Measurements from ENCODE around the gene CYBC1.
"Not testable (repeated sequence)": the region's sequence is repeated elsewhere in the genome, so short reads cannot be mapped to it uniquely, and the experiment has no call there.

GRCh38 chr17:82459936-82460335 lies 9.4 kb upstream of the CYBC1 start:
- not testable (repeated sequence) for TF ChIP-seq CTCF (conservative IDR thresholded peaks at IDR 0.05; ENCODE audit: low read length); EZH2phosphoT487 (IDR thresholded peaks at IDR 0.05; ENCODE audit: borderline replicate concordance)
